Fibroblast of pulmonary artery (primary cell): ENCODE measurements around the gene RBP5.
"Not testable (repeated sequence)": the region's sequence is repeated elsewhere in the genome, so short reads cannot be mapped to it uniquely, and the experiment has no call there.

ENCODE experiments used
- DNase-seq: peaks from one replicate; pipeline ENCODE4 v3.0.0-alpha.2; 2010; ENCODE audit warnings: low read depth
- H3K4me3 ChIP-seq: replicated peaks from 2 replicates; pipeline ENCODE4 v1.5.1; 2011; ENCODE audit warnings: low read depth, mild to moderate bottlenecking, control low read depth, low read length, moderate library complexity
- CTCF ChIP-seq: IDR thresholded peaks from 2 replicates; pipeline ENCODE4 v1.5.1; 2011; ENCODE audit warnings: mild to moderate bottlenecking, control low read depth, low read length, inconsistent platforms; ENCODE audit errors: missing control alignments

The RBP5 gene

GRCh38 chr12:7110661-7111060, 18.0 kb downstream of the RBP5 start:
- no peak overlapping the region for H3K4me3 ChIP-seq
- no peak for DNase-seq
- TF ChIP-seq CTCF: no peak

- peak overlapping the region; percentile 85 for H3K4me3 ChIP-seq
These were observed 19.1 kb downstream of the RBP5 start for GRCh38 chr12:7109572-7109920.

GRCh38 chr12:7108796-7109571, 19.7 kb downstream of the RBP5 start, which contains the start of gene C1RL:
C1RL (minus strand) TSS chr12:7109214; CDS start chr12:7109180, 34 bp downstream.
- peak within 1 kb of the TSS; percentile 85 for H3K4me3 ChIP-seq
- DNase-seq: peak; percentile 94
- TF ChIP-seq CTCF: peak; percentile 95

More at GRCh38 chr12:7109572-7109920, 19.1 kb downstream of the RBP5 start:
- no peak for TF ChIP-seq CTCF
- no peak for DNase-seq

- TF ChIP-seq CTCF: no peak
- DNase-seq: peak; percentile 83
- H3K4me3 ChIP-seq: peak overlapping the region; percentile 85
These were observed 20.5 kb downstream of the RBP5 start for GRCh38 chr12:7108003-7108795.

- TF ChIP-seq CTCF: no peak
- peak; percentile 26 for DNase-seq
- H3K4me3 ChIP-seq: peak overlapping the region; percentile 85
These were observed 21.1 kb downstream of the RBP5 start for GRCh38 chr12:7107636-7108002.

- peak overlapping the region; percentile 85 for H3K4me3 ChIP-seq
- not testable (repeated sequence) for DNase-seq
These were observed 21.5 kb downstream of the RBP5 start for GRCh38 chr12:7107181-7107580.

- no peak overlapping the region for H3K4me3 ChIP-seq
- no peak for TF ChIP-seq CTCF
- no peak for DNase-seq
These were observed 22.6 kb downstream of the RBP5 start for GRCh38 chr12:7106082-7106481.
